BE2C (cell line): ENCODE data around the gene FAM171A1.

Source experiments
- DNase-seq: peaks from one replicate; pipeline ENCODE4 v3.0.0-alpha.2; 2020
- H3K27me3 ChIP-seq: fragments of 250-450 bp; sonication (Bioruptor Pico); 2 replicates; pipeline ENCODE4 v1.5.1; 2020; ENCODE audit warnings: mild to moderate bottlenecking
- H3K36me3 ChIP-seq: fragments of 250-450 bp; sonication (Bioruptor Pico); 2 replicates; pipeline ENCODE4 v1.5.1; 2020; ENCODE audit warnings: mild to moderate bottlenecking
- H3K4me1 ChIP-seq: fragments of 250-450 bp; sonication (Bioruptor Pico); 2 replicates; pipeline ENCODE4 v1.5.1; 2020
- H3K4me3 ChIP-seq: 2 replicates; pipeline ENCODE4 v1.5.1; 2011; ENCODE audit warnings: low read depth, low read length
- H3K9me3 ChIP-seq: fragments of 250-450 bp; sonication (Bioruptor Pico); 2 replicates; pipeline ENCODE4 v1.5.1; 2020
- CTCF ChIP-seq: IDR thresholded peaks from 2 replicates; pipeline ENCODE4 v1.5.1; 2012; ENCODE audit warnings: mild to moderate bottlenecking, low read depth, low read length

FAM171A1 gene

GRCh38 chr10:15238555-15239335 lies 132.3 kb downstream of the FAM171A1 start:
- no peak for DNase-seq
- no peak overlapping the region for H3K4me3 ChIP-seq
- no peak for TF ChIP-seq CTCF

GRCh38 chr10:15237351-15237750 lies 133.7 kb downstream of the FAM171A1 start:
- no peak for DNase-seq
- H3K4me3 ChIP-seq = no peak overlapping the region

More at GRCh38 chr10:15238555-15239335, 132.3 kb downstream of the FAM171A1 start:
- Histone ChIP-seq H3K36me3 (no peaks in the 10 kb centered on the region), H3K9me3 (no peaks in the 10 kb centered on the region), H3K27me3 (no peaks in the 10 kb centered on the region), H3K4me1 (no peaks in the 10 kb centered on the region)

GRCh38 chr10:15236340-15236739 lies 134.7 kb downstream of the FAM171A1 start:
- no peaks in the 10 kb centered on the region for H3K36me3 ChIP-seq
- no peaks in the 10 kb centered on the region for H3K4me1 ChIP-seq
- TF ChIP-seq CTCF = no peak

More at GRCh38 chr10:15237351-15237750, 133.7 kb downstream of the FAM171A1 start:
- TF ChIP-seq CTCF = no peak
- no peaks in the 10 kb centered on the region for H3K36me3 ChIP-seq
- H3K27me3 ChIP-seq = no peaks in the 10 kb centered on the region
- no peaks in the 10 kb centered on the region for H3K4me1 ChIP-seq
- H3K9me3 ChIP-seq = no peaks in the 10 kb centered on the region

GRCh38 chr10:15232279-15232678 lies 138.8 kb downstream of the FAM171A1 start:
- H3K9me3 ChIP-seq = no peaks in the 10 kb centered on the region

More at GRCh38 chr10:15236340-15236739, 134.7 kb downstream of the FAM171A1 start:
- no peaks in the 10 kb centered on the region for H3K27me3 ChIP-seq
- no peak for DNase-seq
- H3K4me3 ChIP-seq = no peak overlapping the region
- no peaks in the 10 kb centered on the region for H3K9me3 ChIP-seq

GRCh38 chr10:15231426-15231825 lies 139.7 kb downstream of the FAM171A1 start:
- no peak for DNase-seq
- Histone ChIP-seq H3K4me3 (no peak overlapping the region), H3K9me3 (no peaks in the 10 kb centered on the region), H3K27me3 (no peaks in the 10 kb centered on the region), H3K4me1 (no peaks in the 10 kb centered on the region), H3K36me3 (no peaks in the 10 kb centered on the region)
- TF ChIP-seq CTCF = no peak

More at GRCh38 chr10:15232279-15232678, 138.8 kb downstream of the FAM171A1 start:
- Histone ChIP-seq H3K36me3 (no peaks in the 10 kb centered on the region), H3K4me3 (no peak overlapping the region), H3K27me3 (no peaks in the 10 kb centered on the region), H3K4me1 (no peaks in the 10 kb centered on the region)
- no peak for TF ChIP-seq CTCF
- DNase-seq = no peak

GRCh38 chr10:15230257-15230656 lies 140.8 kb downstream of the FAM171A1 start:
- no peak for DNase-seq
- no peak overlapping the region for H3K4me3 ChIP-seq
- no peaks in the 10 kb centered on the region for H3K9me3 ChIP-seq
- no peaks in the 10 kb centered on the region for H3K27me3 ChIP-seq
- no peak for TF ChIP-seq CTCF
- no peaks in the 10 kb centered on the region for H3K4me1 ChIP-seq
- H3K36me3 ChIP-seq = no peaks in the 10 kb centered on the region
